GM12878 (cell line): ENCODE results near the gene TKT. TPM values are rescaled to one million over a fixed set of nuclear protein-coding genes. Genes with fewer than 3 reads are reported as not detected.

Source experiments
- ATAC-seq: fragments of 200-7000 bp; cut with Tn5 transposase; 3 replicates; pipeline ENCODE4 v1.9.1; 2020; ENCODE audit warnings: mild to moderate bottlenecking, moderate library complexity
- BruUV-seq: library from RNA; stranded (reverse); fragments of 400-500 nt; replicated peaks from 2 replicates; lab custom pipeline; 2021; lab: Mats Ljungman, UMichigan
- CTCF ChIA-PET: fragments of 300-600 bp; sonication (Branson Sonifier 250); formaldehyde crosslinking; extraction: SDS; loops from one replicate; lab custom pipeline; 2021; ENCODE audit warnings: inconsistent platforms; lab: Yijun Ruan, JAX
- POLR2A ChIA-PET: fragments of 350-600 bp; formaldehyde crosslinking; extraction: SDS; loops from one replicate; lab custom pipeline; 2021; ENCODE audit warnings: inconsistent platforms; lab: Charles Lee
- RAD21 ChIA-PET: fragments of 300-600 bp; sonication (Branson Sonifier 250); formaldehyde crosslinking; loops from one replicate; lab custom pipeline; 2023; ENCODE audit warnings: antibody characterized with exemption; ENCODE audit not compliant: unreplicated experiment; lab: Charles Lee
- SMC1A ChIA-PET: fragments of 300-600 bp; sonication (Branson Sonifier 250); formaldehyde crosslinking; loops from one replicate; lab custom pipeline; 2023; ENCODE audit not compliant: unreplicated experiment, uncharacterized antibody; lab: Charles Lee
- DNase-seq: peaks from one replicate; pipeline ENCODE4 v3.0.0-alpha.2; 2011; ENCODE audit warnings: low read depth, low spot score
- FAIRE-seq: peaks from 3 replicates; lab custom pipeline; 2011; peaks lifted over from hg19 to GRCh38; lab: Jason Lieb, UNC
- H2AFZ ChIP-seq: 2 replicates; pipeline ENCODE4 v1.6.0; 2011; ENCODE audit warnings: low read depth, low read length, control low read depth; ENCODE audit not compliant: control insufficient read depth
- H3K27ac ChIP-seq: 2 replicates; pipeline ENCODE4 v1.5.1; 2011; ENCODE audit warnings: control low read depth; ENCODE audit not compliant: control insufficient read depth, insufficient read depth
- H3K27me3 ChIP-seq, 2 experiments: replicated peaks in 1 of 2; 2 replicates each; pipeline versions ENCODE4 v1.6.0 to v1.6.1; 2011; ENCODE audit warnings: low read length in 1 of 2; ENCODE audit not compliant: control insufficient read depth in 2 of 2, insufficient read depth in 2 of 2
- H3K36me3 ChIP-seq, 2 experiments: 2 replicates each; pipeline ENCODE4 v1.5.1; 2011; ENCODE audit warnings: low read length in 1 of 2; ENCODE audit not compliant: control insufficient read depth in 2 of 2, insufficient read depth in 2 of 2
- H3K4me1 ChIP-seq: 2 replicates; pipeline ENCODE4 v1.6.1; 2011; ENCODE audit warnings: mild to moderate bottlenecking, low read length, moderate library complexity, mixed read lengths; ENCODE audit not compliant: control insufficient read depth, insufficient read depth
- H3K4me2 ChIP-seq: 2 replicates; pipeline ENCODE4 v1.6.0; 2011; ENCODE audit warnings: control low read depth; ENCODE audit not compliant: control insufficient read depth, insufficient read depth
- H3K4me3 ChIP-seq: fragments of 200-600 bp; sonication (generic); 2 replicates; pipeline ENCODE4 v1.5.1; 2016
- H3K79me2 ChIP-seq: 2 replicates; pipeline ENCODE4 v1.6.0; 2011; ENCODE audit warnings: low read length; ENCODE audit not compliant: control insufficient read depth, insufficient read depth
- H3K9ac ChIP-seq: 2 replicates; pipeline ENCODE4 v1.8.0; 2011; ENCODE audit warnings: low read length, control low read depth, mixed read lengths; ENCODE audit not compliant: control insufficient read depth, insufficient read depth
- H3K9me3 ChIP-seq: replicated peaks from 3 replicates; pipeline ENCODE4 v1.5.1; 2011; ENCODE audit warnings: mild to moderate bottlenecking, low read length; ENCODE audit not compliant: control insufficient read depth, insufficient read depth
- H4K20me1 ChIP-seq: 2 replicates; pipeline ENCODE4 v1.6.0; 2011; ENCODE audit not compliant: control insufficient read depth, insufficient read depth
- POLR2A ChIP-seq: IDR thresholded peaks from 2 replicates; pipeline ENCODE4 v1.6.1; 2011; ENCODE audit warnings: low read depth, mild to moderate bottlenecking, low read length
- SMC3 ChIP-seq: IDR thresholded peaks from 2 replicates; pipeline ENCODE4 v1.6.1; 2011; ENCODE audit warnings: low read length, improper control_type of control experiment, borderline replicate concordance
- WGBS: methylation state at CpG from one replicate; pipeline ENCODE4 v1.1.6; 2016; ENCODE audit warnings: low lambda C conversion rate; ENCODE audit not compliant: insufficient replicate concordance, insufficient coverage; ENCODE audit errors: missing lambda C conversion rate; 5-methylcytosine and 5-hydroxymethylcytosine counted together
- in situ Hi-C: fragments of 300-500 bp; cut with MboI; formaldehyde crosslinking; loops from 9 replicates; pipeline ENCODE4 v1.14.3; 2018; ENCODE audit warnings: mixed read lengths
- intact Hi-C: fragments of 100-400 bp; cut with micrococcal nuclease; formaldehyde crosslinking; loops from one replicate; pipeline ENCODE4 v1.14.2; 2022; ENCODE audit not compliant: unreplicated experiment
- polyA plus RNA-seq, 11 experiments: library from polyadenylated mRNA; depleted of rRNA in 4 of 11; unstranded in 6 of 11; stranded (reverse) in 5 of 11; fragments of >200 nt; fragmentation: Nextera tagmentation in 4 of 11; fragmentation: Illumina TruSeq in 1 of 11; extraction: Ambion mirVana in 4 of 11; extraction: Trizol in 1 of 11; gene quantifications; 1 replicate in 1 of 11; 2 replicates in 10 of 11; pipeline versions ENCODE4 v1.2.1 to v1.2.3, GENCODE V29; 2011 to 2016; ENCODE audit warnings: inconsistent platforms in 2 of 11, missing spikeins in 2 of 11, low read depth in 1 of 11
- small RNA-seq: library from RNA; depleted of rRNA; stranded (forward); fragments of <200 nt; gene quantifications from one replicate; pipeline ENCODE3, GENCODE V24; 2014
- total RNA-seq, 4 experiments: library from RNA; depleted of rRNA in 3 of 4; stranded (reverse); fragments of >200 nt in 3 of 4; fragmentation: Illumina TruSeq in 1 of 4; extraction: Trizol in 1 of 4; gene quantifications; 2 replicates each; pipeline versions ENCODE4 v1.2.1 to v1.2.3, GENCODE V29; 2013 to 2021

TKT gene
- total and polyA plus RNA-seq, 10 of the 15 experiments (the other 5 are each of a cell fraction or from before 2014, with no cell fraction given), result 56.4 to 385 (median 143) TPM

DNA sequence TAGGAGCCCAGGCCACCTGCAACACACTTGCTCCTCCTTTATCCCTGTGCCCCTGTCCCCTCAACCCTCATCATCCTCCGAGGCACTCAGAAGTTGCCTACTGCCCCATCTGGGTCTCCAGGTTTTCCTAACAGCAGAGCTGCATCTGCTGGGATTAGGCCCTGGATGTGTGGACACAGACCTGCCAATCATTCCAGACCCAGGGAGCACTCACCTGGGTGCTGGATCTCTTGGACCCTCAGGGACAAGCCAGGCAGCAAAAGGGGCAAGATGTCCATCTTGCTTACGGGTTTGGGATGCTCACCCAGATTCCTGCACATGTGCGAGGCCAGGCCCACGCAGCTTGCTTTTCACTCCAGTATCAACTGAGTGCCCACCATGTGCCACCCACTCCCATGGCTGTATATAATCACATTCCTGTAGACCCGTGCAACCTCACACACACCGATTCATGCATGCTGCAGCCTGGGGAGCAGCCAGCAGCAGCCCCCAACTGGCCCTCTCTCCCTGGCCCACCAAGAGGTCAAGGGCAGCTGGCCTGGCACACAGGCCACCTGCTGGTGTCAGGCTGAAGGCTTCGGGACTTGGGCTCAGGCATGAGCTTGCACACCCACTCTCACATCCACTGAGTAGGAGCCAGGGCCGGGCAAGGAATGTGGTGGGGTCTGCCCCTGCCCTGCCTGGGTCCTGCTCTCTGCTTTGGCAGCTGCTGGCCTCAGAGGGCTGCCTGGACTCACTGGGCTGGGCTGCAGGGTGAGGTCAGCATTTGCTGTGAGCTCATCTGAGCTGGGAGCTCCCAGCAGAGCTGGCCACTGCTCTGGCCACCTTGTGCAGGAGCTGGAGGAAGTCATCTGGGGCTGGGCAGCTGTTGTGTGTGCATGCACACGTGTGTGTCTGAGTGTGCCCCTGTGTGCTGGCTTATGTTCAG, 79.9 kb downstream of the TKT start:
- no peaks in the 10 kb centered on the region for H4K20me1 ChIP-seq
- H3K4me3 ChIP-seq, result no peak overlapping the region
- ATAC-seq, result no peak
- 54% methylated on average over 9 of the region's 9 CpGs for WGBS
- H3K9me3 ChIP-seq, result no peaks in the 10 kb centered on the region
- intact Hi-C loops, result no loop called here
- FAIRE-seq, result no peak
- no peak overlapping the region for H2AFZ ChIP-seq
- 0 out of 2 replicates have a peak overlapping the region, but pooled peaks have one; percentile 36 for H3K27ac ChIP-seq
- POLR2A ChIA-PET, result interaction anchor here (0.7 to 1.0 kb wide), 2 partner anchors 15 to 17 kb away, joined by 3 to 5 read pairs; partner anchors contain the start of gene PRKCD
- no peak for TF ChIP-seq SMC3
- TF ChIP-seq POLR2A, result peak; percentile 47
- H3K4me1 ChIP-seq, result peaks cover 83% of the 10 kb centered on the region
- H3K4me2 ChIP-seq, result no peak overlapping the region
- CTCF ChIA-PET, result interaction anchor here (0.6 to 1.6 kb wide), 6 partner anchors 17 to 62 kb away, joined by 3 to 7 read pairs (median 4); no protein-coding TSS in a partner anchor
- H3K9ac ChIP-seq, result no peak overlapping the region
- in situ Hi-C loops, result no loop called here
- DNase-seq, result no peak
- RAD21 ChIA-PET, result interaction anchor here (1.7 kb wide), 1 partner anchor 21 kb away, joined by 4 read pairs; no protein-coding TSS in a partner anchor
- SMC1A ChIA-PET, result interaction anchor here (1.6 kb wide), 1 partner anchor 17 kb away, joined by 4 read pairs; no protein-coding TSS in a partner anchor
- H3K27me3 ChIP-seq, result no peaks in the 10 kb centered on the region
- BruUV-seq, result no TSS peak
- peaks cover 15 to 51% of the 10 kb centered on the region in 2 experiments; a peak in 3 of 4 replicates for H3K36me3 ChIP-seq
- peaks cover 74% of the 10 kb centered on the region for H3K79me2 ChIP-seq

Small RNA genes within 50 kb of the gene (small RNA-seq; reads per million reads assigned to genes)
- gene RF00019, result not detected

Other genes starting within 250 kb of the TKT start
- 14.1 and 19.5 TPM in 2 replicates for gene SFMBT1, start 209.9 kb downstream of the TKT start, total RNA-seq (2014; rRNA removed)
- gene SFMBT1, start 209.9 kb downstream of the TKT start, total RNA-seq (2014; rRNA removed; fragmentation: Illumina TruSeq; extraction: Trizol), result 10.3 and 12.1 TPM in 2 replicates
- gene SFMBT1, start 209.9 kb downstream of the TKT start, total RNA-seq (2021), result 17.8 and 18.6 TPM in 2 replicates
- 9.2 and 9.8 TPM in 2 replicates for gene SFMBT1, start 209.9 kb downstream of the TKT start, polyA plus RNA-seq (2011; rRNA removed)
- gene SFMBT1, start 209.9 kb downstream of the TKT start, polyA plus RNA-seq (2014; fragmentation: Illumina TruSeq; extraction: Trizol), result 11.1 and 12.1 TPM in 2 replicates
- gene SFMBT1, start 209.9 kb downstream of the TKT start, polyA plus RNA-seq (2014; fragmentation: Nextera tagmentation; extraction: Ambion mirVana), result 1 to 10 TPM; 3.2 to 4.3 TPM
- 9.6 and 11.2 TPM in 2 replicates for gene SFMBT1, start 209.9 kb downstream of the TKT start, polyA plus RNA-seq (2014; rRNA removed)
- gene SFMBT1, start 209.9 kb downstream of the TKT start, polyA plus RNA-seq (2016; fragmentation: Nextera tagmentation; extraction: Ambion mirVana), result 10 to 100 TPM; 10.8 to 12.9 TPM
- gene RFT1, start 125.6 kb downstream of the TKT start, total RNA-seq (2014; rRNA removed), result 27.5 and 31.1 TPM in 2 replicates
- gene RFT1, start 125.6 kb downstream of the TKT start, total RNA-seq (2014; rRNA removed; fragmentation: Illumina TruSeq; extraction: Trizol), result 16.0 and 16.6 TPM in 2 replicates
- 40.3 and 41.3 TPM in 2 replicates for gene RFT1, start 125.6 kb downstream of the TKT start, total RNA-seq (2021)
- 29.5 and 34.5 TPM in 2 replicates for gene RFT1, start 125.6 kb downstream of the TKT start, polyA plus RNA-seq (2011; rRNA removed)
- gene RFT1, start 125.6 kb downstream of the TKT start, polyA plus RNA-seq (2014; fragmentation: Illumina TruSeq; extraction: Trizol), result 33.3 and 34.5 TPM in 2 replicates
- gene RFT1, start 125.6 kb downstream of the TKT start, polyA plus RNA-seq (2014; fragmentation: Nextera tagmentation; extraction: Ambion mirVana), result 10 to 100 TPM; 24.7 to 29.0 TPM
- 33.5 and 36.0 TPM in 2 replicates for gene RFT1, start 125.6 kb downstream of the TKT start, polyA plus RNA-seq (2014; rRNA removed)
- 10 to 100 TPM; 73.8 to 75.1 TPM for gene RFT1, start 125.6 kb downstream of the TKT start, polyA plus RNA-seq (2016; fragmentation: Nextera tagmentation; extraction: Ambion mirVana)
- gene PRKCD, start 94.8 kb downstream of the TKT start, total RNA-seq (2014; rRNA removed), result 12.5 and 17.3 TPM in 2 replicates
- gene PRKCD, start 94.8 kb downstream of the TKT start, total RNA-seq (2014; rRNA removed; fragmentation: Illumina TruSeq; extraction: Trizol), result 28.0 TPM in 2 replicates
- 78.3 and 81.7 TPM in 2 replicates for gene PRKCD, start 94.8 kb downstream of the TKT start, total RNA-seq (2021)
- gene PRKCD, start 94.8 kb downstream of the TKT start, polyA plus RNA-seq (2011; rRNA removed), result 69.0 and 114 TPM in 2 replicates
- gene PRKCD, start 94.8 kb downstream of the TKT start, polyA plus RNA-seq (2014; fragmentation: Illumina TruSeq; extraction: Trizol), result 79.1 and 90.0 TPM in 2 replicates
- 10 to 100 TPM; 13.2 to 22.1 TPM for gene PRKCD, start 94.8 kb downstream of the TKT start, polyA plus RNA-seq (2014; fragmentation: Nextera tagmentation; extraction: Ambion mirVana)
- gene PRKCD, start 94.8 kb downstream of the TKT start, polyA plus RNA-seq (2014; rRNA removed), result 85.7 and 90.7 TPM in 2 replicates
- gene PRKCD, start 94.8 kb downstream of the TKT start, polyA plus RNA-seq (2016; fragmentation: Nextera tagmentation; extraction: Ambion mirVana), result 10 to 100 TPM; 10.0 to 56.8 TPM
- gene DCP1A, start 91.5 kb upstream of the TKT start, total RNA-seq (2014; rRNA removed), result 12.5 and 12.7 TPM in 2 replicates
- 12.3 and 14.5 TPM in 2 replicates for gene DCP1A, start 91.5 kb upstream of the TKT start, total RNA-seq (2014; rRNA removed; fragmentation: Illumina TruSeq; extraction: Trizol)
- 15.2 and 18.9 TPM in 2 replicates for gene DCP1A, start 91.5 kb upstream of the TKT start, total RNA-seq (2021)
- gene DCP1A, start 91.5 kb upstream of the TKT start, polyA plus RNA-seq (2011; rRNA removed), result 28.1 and 31.9 TPM in 2 replicates
- 15.9 and 16.1 TPM in 2 replicates for gene DCP1A, start 91.5 kb upstream of the TKT start, polyA plus RNA-seq (2014; fragmentation: Illumina TruSeq; extraction: Trizol)
- gene DCP1A, start 91.5 kb upstream of the TKT start, polyA plus RNA-seq (2014; fragmentation: Nextera tagmentation; extraction: Ambion mirVana), result 10 to 100 TPM; 16.6 to 25.8 TPM
- 11.1 and 13.6 TPM in 2 replicates for gene DCP1A, start 91.5 kb upstream of the TKT start, polyA plus RNA-seq (2014; rRNA removed)
- gene DCP1A, start 91.5 kb upstream of the TKT start, polyA plus RNA-seq (2016; fragmentation: Nextera tagmentation; extraction: Ambion mirVana), result 10 to 100 TPM; 33.1 to 34.6 TPM
- gene CACNA1D, start 238.6 kb upstream of the TKT start, total RNA-seq (2014; rRNA removed), result 1.6 and 1.7 TPM in 2 replicates
- 1.6 and 1.9 TPM in 2 replicates for gene CACNA1D, start 238.6 kb upstream of the TKT start, total RNA-seq (2014; rRNA removed; fragmentation: Illumina TruSeq; extraction: Trizol)
- gene CACNA1D, start 238.6 kb upstream of the TKT start, total RNA-seq (2021), result 2.6 and 2.7 TPM in 2 replicates
- 21.1 and 24.4 TPM in 2 replicates for gene CACNA1D, start 238.6 kb upstream of the TKT start, polyA plus RNA-seq (2011; rRNA removed)
- gene CACNA1D, start 238.6 kb upstream of the TKT start, polyA plus RNA-seq (2014; fragmentation: Illumina TruSeq; extraction: Trizol), result 2.0 and 3.2 TPM in 2 replicates
- gene CACNA1D, start 238.6 kb upstream of the TKT start, polyA plus RNA-seq (2014; fragmentation: Nextera tagmentation; extraction: Ambion mirVana), result under 1 TPM; 0.48 to 0.77 TPM
- gene CACNA1D, start 238.6 kb upstream of the TKT start, polyA plus RNA-seq (2014; rRNA removed), result 1.3 and 2.0 TPM in 2 replicates
- gene CACNA1D, start 238.6 kb upstream of the TKT start, polyA plus RNA-seq (2016; fragmentation: Nextera tagmentation; extraction: Ambion mirVana), result under 1 TPM; 0.21 to 0.44 TPM